Upper lobe of left lung (tissue), 4 donors: ENCODE measurements around the gene INPPL1.

Experiments used
- EP300 ChIP-seq, 4 donors: sonication (generic); formaldehyde crosslinking; IDR thresholded peaks; one replicate each; pipeline ENCODE4 v1.5.1; 2017; ENCODE audit warnings: antibody characterized with exemption in 4 of 4, control low read depth in 2 of 4
- POLR2AphosphoS5 ChIP-seq, 2 donors: sonication (generic); formaldehyde crosslinking; IDR thresholded peaks; one replicate each; pipeline ENCODE4 v1.5.1; 2017; ENCODE audit warnings: antibody characterized with exemption in 2 of 2
- TF ChIP-seq, protein P1 (sequence below), 6 experiments: fragments of 450-650 bp in 4 of 6; fragments of 200-600 bp in 2 of 6; sonication (generic) in 2 of 6; IDR thresholded peaks; one replicate each; pipeline ENCODE4 v1.5.1; 2016 to 2019; ENCODE audit warnings: antibody characterized with exemption in 6 of 6

- TF ChIP-seq, protein P1, sequence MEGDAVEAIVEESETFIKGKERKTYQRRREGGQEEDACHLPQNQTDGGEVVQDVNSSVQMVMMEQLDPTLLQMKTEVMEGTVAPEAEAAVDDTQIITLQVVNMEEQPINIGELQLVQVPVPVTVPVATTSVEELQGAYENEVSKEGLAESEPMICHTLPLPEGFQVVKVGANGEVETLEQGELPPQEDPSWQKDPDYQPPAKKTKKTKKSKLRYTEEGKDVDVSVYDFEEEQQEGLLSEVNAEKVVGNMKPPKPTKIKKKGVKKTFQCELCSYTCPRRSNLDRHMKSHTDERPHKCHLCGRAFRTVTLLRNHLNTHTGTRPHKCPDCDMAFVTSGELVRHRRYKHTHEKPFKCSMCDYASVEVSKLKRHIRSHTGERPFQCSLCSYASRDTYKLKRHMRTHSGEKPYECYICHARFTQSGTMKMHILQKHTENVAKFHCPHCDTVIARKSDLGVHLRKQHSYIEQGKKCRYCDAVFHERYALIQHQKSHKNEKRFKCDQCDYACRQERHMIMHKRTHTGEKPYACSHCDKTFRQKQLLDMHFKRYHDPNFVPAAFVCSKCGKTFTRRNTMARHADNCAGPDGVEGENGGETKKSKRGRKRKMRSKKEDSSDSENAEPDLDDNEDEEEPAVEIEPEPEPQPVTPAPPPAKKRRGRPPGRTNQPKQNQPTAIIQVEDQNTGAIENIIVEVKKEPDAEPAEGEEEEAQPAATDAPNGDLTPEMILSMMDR (IDR thresholded peaks at IDR 0.05) = no peak
- TF ChIP-seq EP300 (IDR thresholded peaks at IDR 0.05) = no peak
- TF ChIP-seq POLR2AphosphoS5 (IDR thresholded peaks at IDR 0.05) = no peak
Observed at GRCh38 chr11:72271980-72272379, 47.4 kb downstream of the INPPL1 start.
